CD8-positive, alpha-beta memory T cell (primary cell): ENCODE measurements around the gene DVL1. TPM values are rescaled to one million over a fixed set of nuclear protein-coding genes. Genes with fewer than 3 reads are reported as not detected.

Source experiments
- CTCF ChIA-PET: fragments of 350-600 bp; sonication (Branson Sonifier 250); formaldehyde crosslinking; loops from one replicate; lab custom pipeline; 2021; ENCODE audit warnings: antibody characterized with exemption; lab: Charles Lee
- POLR2A ChIA-PET: fragments of 350-600 bp; sonication (Branson Sonifier 250); formaldehyde crosslinking; loops from one replicate; lab custom pipeline; 2021; ENCODE audit warnings: antibody characterized with exemption; lab: Charles Lee
- DNase-seq, 5 donors: peaks; one replicate each; pipeline versions ENCODE4 v3.0.0 to v3.0.0-alpha.2; 2020 to 2022; ENCODE audit warnings: mixed read lengths in 1 of 5
- H3K27ac ChIP-seq: one replicate; pipeline ENCODE4 v1.7.0; 2013; ENCODE audit warnings: low read depth, mild to moderate bottlenecking, low read length, moderate library complexity
- H3K27me3 ChIP-seq: 2 replicates; pipeline ENCODE4 v1.7.0; 2013; ENCODE audit warnings: low read length, mild to moderate bottlenecking; ENCODE audit not compliant: insufficient read depth, poor library complexity, severe bottlenecking
- H3K36me3 ChIP-seq: 2 replicates; pipeline ENCODE4 v1.7.0; 2013; ENCODE audit warnings: mild to moderate bottlenecking, low read length, moderate library complexity; ENCODE audit not compliant: insufficient read depth
- H3K4me1 ChIP-seq: 2 replicates; pipeline ENCODE4 v1.7.0; 2013; ENCODE audit warnings: mild to moderate bottlenecking, low read length, moderate library complexity; ENCODE audit not compliant: insufficient read depth
- H3K4me3 ChIP-seq: 2 replicates; pipeline ENCODE4 v1.7.0; 2013; ENCODE audit warnings: mild to moderate bottlenecking, low read length
- H3K9me3 ChIP-seq: 2 replicates; pipeline ENCODE4 v1.7.0; 2013; ENCODE audit warnings: mild to moderate bottlenecking, low read length
- H3K27ac Mint-ChIP-seq, 8 donors: one replicate each; pipeline ENCODE4 v1.8.0; 2020 to 2021; ENCODE audit warnings: mixed read lengths in 8 of 8, mild to moderate bottlenecking in 6 of 8, inconsistent platforms in 3 of 8, moderate library complexity in 3 of 8
- H3K27me3 Mint-ChIP-seq, 2 donors: one replicate each; pipeline ENCODE4 v1.8.0; 2020 to 2021; ENCODE audit warnings: mixed read lengths in 2 of 2, mild to moderate bottlenecking in 1 of 2, moderate library complexity in 1 of 2
- H3K36me3 Mint-ChIP-seq, 3 donors: one replicate each; pipeline ENCODE4 v1.8.0; 2020 to 2021; ENCODE audit warnings: mixed read lengths in 3 of 3, inconsistent platforms in 1 of 3, mild to moderate bottlenecking in 1 of 3
- H3K4me1 Mint-ChIP-seq, 3 donors: one replicate each; pipeline ENCODE4 v1.8.0; 2020 to 2021; ENCODE audit warnings: mixed read lengths in 3 of 3, inconsistent platforms in 1 of 3, mild to moderate bottlenecking in 1 of 3
- H3K4me3 Mint-ChIP-seq, 7 donors: one replicate each; pipeline ENCODE4 v1.8.0; 2020 to 2021; ENCODE audit warnings: mixed read lengths in 7 of 7, mild to moderate bottlenecking in 6 of 7, moderate library complexity in 4 of 7, inconsistent platforms in 2 of 7
- H3K9me3 Mint-ChIP-seq, 5 donors: one replicate each; pipeline ENCODE4 v1.8.0; 2020 to 2022; ENCODE audit warnings: mixed read lengths in 5 of 5, mild to moderate bottlenecking in 3 of 5, moderate library complexity in 2 of 5, inconsistent platforms in 1 of 5
- polyA plus RNA-seq: library from polyadenylated mRNA; unstranded; fragments of 300-500 nt; fragmentation: Illumina TruSeq; gene quantifications from one replicate; pipeline ENCODE4 v1.2.3, GENCODE V29; 2021
- total RNA-seq, 2 experiments: library from RNA; stranded (reverse); gene quantifications; one replicate each; pipeline ENCODE4 v1.2.3, GENCODE V29; 2021

Gene DVL1
- 10 to 100 TPM; 39.7 to 41.1 TPM for total RNA-seq
- polyA plus RNA-seq = 1.6 TPM

DNA sequence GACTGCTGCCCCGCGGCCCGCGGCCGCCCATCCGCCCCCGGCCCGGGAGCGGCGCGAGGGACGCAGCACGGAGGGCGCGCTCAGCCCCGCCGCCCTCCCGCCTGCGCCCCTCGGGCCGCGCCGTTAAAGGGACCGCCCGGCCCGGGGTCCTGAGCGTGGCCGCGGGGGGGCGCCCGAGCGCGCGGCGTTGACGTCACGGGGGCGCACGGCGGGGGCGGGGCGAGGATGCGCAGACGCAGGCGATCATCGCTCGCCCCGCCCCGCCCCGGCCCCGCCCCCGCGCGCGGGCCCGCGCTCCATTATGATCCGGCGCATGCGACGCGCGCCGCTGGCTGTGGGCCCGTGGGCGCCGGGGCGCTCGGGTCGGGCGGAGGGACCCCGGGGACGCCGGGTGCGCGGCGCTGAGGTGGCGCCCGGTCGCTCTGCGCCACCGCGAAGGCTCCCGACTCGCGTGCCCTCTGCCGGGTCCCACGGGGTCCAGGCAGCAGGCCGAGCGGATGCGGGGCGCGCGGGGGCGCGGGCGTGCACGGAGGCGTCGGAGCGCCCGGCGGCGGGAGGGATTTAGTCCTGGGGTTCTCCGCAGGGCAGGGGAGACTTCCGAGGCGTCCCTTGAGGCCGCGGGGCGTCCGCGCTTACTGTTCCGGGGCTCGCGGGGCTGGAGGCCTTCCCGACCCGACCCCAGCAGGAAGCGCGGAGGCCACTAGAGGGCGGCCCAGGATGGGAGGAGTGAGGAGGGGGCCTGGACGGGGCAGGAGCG lies at the start of gene DVL1:
DVL1 (minus strand) TSS at position 163 of the 757 bp plus-strand sequence. CDS start 353 bp downstream, outside the sequence.
- H3K27ac ChIP-seq = peak within 1 kb of the TSS; percentile 69
- peaks cover 4% of the 10 kb centered on the region for H3K27me3 ChIP-seq
- no peaks in the 10 kb centered on the region for H3K36me3 Mint-ChIP-seq
- CTCF ChIA-PET = interaction anchor here (1.3 kb wide), 1 partner anchor 22 kb away, joined by 7 read pairs; no protein-coding TSS in a partner anchor
- peaks cover 0 to 17% of the 10 kb centered on the region in 2 donors for H3K27me3 Mint-ChIP-seq
- no peaks in the 10 kb centered on the region for H3K9me3 ChIP-seq
- POLR2A ChIA-PET = interaction anchor here (1.2 kb wide), 1 partner anchor 22 kb away, joined by 3 read pairs; no protein-coding TSS in a partner anchor
- peak within 1 kb of the TSS; percentile 52 to 87 (median 78) for H3K4me3 Mint-ChIP-seq
- peaks cover 28% of the 10 kb centered on the region for H3K4me1 ChIP-seq
- peak within 1 kb of the TSS; percentile 50 for H3K4me3 ChIP-seq
- H3K4me1 Mint-ChIP-seq = peaks cover 14 to 46% (median 16%) of the 10 kb centered on the region in 3 donors
- H3K36me3 ChIP-seq = no peaks in the 10 kb centered on the region
- H3K27ac Mint-ChIP-seq = peak within 1 kb of the TSS in 4 of 8 donors; percentile 9 to 73 (median 50)
- H3K9me3 Mint-ChIP-seq = no peaks in the 10 kb centered on the region
- peak; percentile 68 to 81 (median 75) for DNase-seq

DNA sequence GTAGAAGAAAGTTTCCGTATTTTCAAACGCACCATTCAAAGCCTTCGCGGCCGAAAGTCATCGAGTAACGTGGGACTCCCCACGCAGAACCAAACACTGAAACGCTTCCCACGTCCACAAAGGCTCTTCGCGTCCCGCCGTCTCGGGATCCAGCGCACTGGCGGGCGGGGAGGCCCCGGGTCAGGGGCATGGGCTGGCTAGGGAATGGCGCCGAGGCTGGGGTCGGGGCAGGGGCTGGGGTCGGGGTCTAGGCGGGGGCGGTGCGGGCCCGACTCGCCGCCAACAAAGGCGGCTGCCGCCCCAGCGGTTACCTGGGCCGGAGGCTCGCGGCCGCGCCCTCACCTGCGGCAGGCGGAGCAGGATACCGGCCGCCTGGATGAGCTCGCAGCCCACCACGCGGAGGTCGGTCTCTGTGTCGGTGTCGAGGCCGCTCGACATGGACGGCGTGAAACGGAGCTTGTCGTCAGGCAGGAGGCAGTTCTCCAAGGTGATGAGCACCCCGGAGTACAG lies 49.5 kb upstream of the DVL1 start:
- peak overlapping the region; percentile 88 to 97 (median 90) for H3K4me3 Mint-ChIP-seq

GRCh38 chr1:1397839-1398523 lies 48.8 kb upstream of the DVL1 start:
- peak overlapping the region; percentile 78 for H3K4me3 ChIP-seq
- H3K4me1 ChIP-seq = peaks cover 33% of the 10 kb centered on the region
- no peaks in the 10 kb centered on the region for H3K27me3 ChIP-seq
- no peaks in the 10 kb centered on the region for H3K9me3 ChIP-seq
- POLR2A ChIA-PET = interaction anchor here (2.5 to 3.8 kb wide), 2 partner anchors 10 to 23 kb away, joined by 25 to 48 read pairs; partner anchors contain the start of genes AURKAIP1 and MRPL20
- peaks cover 0 to 5% of the 10 kb centered on the region in 2 donors for H3K27me3 Mint-ChIP-seq
- peak overlapping the region; percentile 88 to 97 (median 90) for H3K4me3 Mint-ChIP-seq
- H3K27ac ChIP-seq = peak overlapping the region; percentile 86
- H3K4me1 Mint-ChIP-seq = peaks cover 30 to 60% (median 38%) of the 10 kb centered on the region in 3 donors
- CTCF ChIA-PET = interaction anchor here (1.1 to 3.0 kb wide), 4 partner anchors 10 to 43 kb away, joined by 3 to 21 read pairs (median 5); partner anchors contain the start of gene AURKAIP1
- peak overlapping the region; percentile 72 to 98 (median 92) for H3K27ac Mint-ChIP-seq
- H3K36me3 Mint-ChIP-seq = peaks cover 5 to 82% (median 9%) of the 10 kb centered on the region in 3 donors
- peaks cover 59% of the 10 kb centered on the region for H3K36me3 ChIP-seq
- no peaks in the 10 kb centered on the region for H3K9me3 Mint-ChIP-seq
- DNase-seq = no peak

More for the DNA sequence above, 49.5 kb upstream of the DVL1 start:
- CTCF ChIA-PET = interaction anchor here (1.3 to 3.0 kb wide), 7 partner anchors 9 to 42 kb away, joined by 3 to 21 read pairs (median 5); partner anchors contain the start of genes AURKAIP1 and MRPL20
- Mint-ChIP-seq H3K4me1 (peaks cover 33 to 59% (median 41%) of the 10 kb centered on the region in 3 donors), H3K36me3 (peaks cover 5 to 82% (median 14%) of the 10 kb centered on the region in 3 donors), H3K9me3 (no peaks in the 10 kb centered on the region), H3K27me3 (peaks cover 0 to 5% of the 10 kb centered on the region in 2 donors), H3K27ac (peak overlapping the region; percentile 72 to 98 (median 92))
- Histone ChIP-seq H3K4me1 (peaks cover 33% of the 10 kb centered on the region), H3K36me3 (peaks cover 56% of the 10 kb centered on the region), H3K27me3 (no peaks in the 10 kb centered on the region), H3K27ac (peak overlapping the region; percentile 86), H3K9me3 (no peaks in the 10 kb centered on the region), H3K4me3 (peak overlapping the region; percentile 78)
- DNase-seq = no peak
- POLR2A ChIA-PET = interaction anchor here (0.5 to 3.8 kb wide), 11 partner anchors 8 to 262 kb away, joined by 3 to 48 read pairs (median 4); partner anchors contain the start of genes AURKAIP1, MRPL20 and MXRA8

DNA sequence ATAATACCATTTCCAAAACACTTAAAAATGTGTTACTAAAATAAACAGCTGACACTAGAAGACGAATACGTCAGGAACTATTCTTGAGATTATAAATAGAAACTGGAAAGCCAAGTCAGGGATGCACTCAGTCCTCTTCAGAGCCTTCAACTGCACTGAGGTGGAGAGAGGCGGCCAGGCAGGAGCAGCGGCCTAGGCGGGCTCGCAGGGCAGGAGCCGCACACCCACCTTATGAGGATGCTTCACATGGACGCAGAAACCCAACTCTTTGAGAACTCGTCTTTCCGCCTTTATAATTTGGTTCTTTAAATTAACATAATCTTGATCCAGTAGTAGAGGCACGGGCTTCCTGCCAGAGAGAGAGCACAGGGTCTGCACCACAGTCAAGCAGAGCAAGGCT lies 45.9 kb upstream of the DVL1 start:
- Mint-ChIP-seq H3K4me3 (peak overlapping the region; percentile 13 to 79 (median 63)), H3K27me3 (peaks cover 0 to 2% of the 10 kb centered on the region in 2 donors), H3K36me3 (peaks cover 12 to 83% (median 14%) of the 10 kb centered on the region in 3 donors), H3K4me1 (peaks cover 25 to 49% (median 40%) of the 10 kb centered on the region in 3 donors), H3K27ac (peak overlapping the region in 5 of 8 donors; percentile 0 to 79 (median 59)), H3K9me3 (no peaks in the 10 kb centered on the region)
- H3K4me1 ChIP-seq = peaks cover 20% of the 10 kb centered on the region
- peaks cover 64% of the 10 kb centered on the region for H3K36me3 ChIP-seq
- no peak overlapping the region for H3K27ac ChIP-seq
- H3K4me3 ChIP-seq = no peak overlapping the region
- H3K27me3 ChIP-seq = no peaks in the 10 kb centered on the region
- POLR2A ChIA-PET = interaction anchor here (0.7 kb wide), 1 partner anchor 18 kb away, joined by 7 read pairs; no protein-coding TSS in a partner anchor
- no peak for DNase-seq
- H3K9me3 ChIP-seq = no peaks in the 10 kb centered on the region
- CTCF ChIA-PET = no interaction called here

- ChIA-PET CTCF (no interaction called here), POLR2A (no interaction called here)
- H3K9me3 ChIP-seq = no peaks in the 10 kb centered on the region
- H3K36me3 ChIP-seq = peaks cover 72% of the 10 kb centered on the region
- H3K27ac ChIP-seq = no peak overlapping the region
- peaks cover 14 to 84% (median 18%) of the 10 kb centered on the region in 3 donors for H3K36me3 Mint-ChIP-seq
- H3K4me3 ChIP-seq = no peak overlapping the region
- no peak overlapping the region for H3K4me3 Mint-ChIP-seq
- no peak for DNase-seq
- H3K27ac Mint-ChIP-seq = no peak overlapping the region
- H3K4me1 ChIP-seq = peaks cover 16% of the 10 kb centered on the region
- peaks cover 20 to 39% (median 34%) of the 10 kb centered on the region in 3 donors for H3K4me1 Mint-ChIP-seq
- H3K9me3 Mint-ChIP-seq = no peaks in the 10 kb centered on the region
- no peaks in the 10 kb centered on the region for H3K27me3 ChIP-seq
- peaks cover 0 to 1% of the 10 kb centered on the region in 2 donors for H3K27me3 Mint-ChIP-seq
These were observed 44.9 kb upstream of the DVL1 start for GRCh38 chr1:1394116-1394515.

GRCh38 chr1:1393428-1393827 lies 44.2 kb upstream of the DVL1 start:
- DNase-seq = no peak
- no peaks in the 10 kb centered on the region for H3K9me3 ChIP-seq
- no peak overlapping the region for H3K4me3 ChIP-seq
- Mint-ChIP-seq H3K36me3 (peaks cover 14 to 89% (median 18%) of the 10 kb centered on the region in 3 donors), H3K27ac (peak overlapping the region in 3 of 8 donors; percentile 14 to 47 (median 41)), H3K9me3 (no peaks in the 10 kb centered on the region), H3K27me3 (peaks cover 0 to 1% of the 10 kb centered on the region in 2 donors), H3K4me1 (peaks cover 19 to 38% (median 34%) of the 10 kb centered on the region in 3 donors), H3K4me3 (peak overlapping the region in 1 of 7 donors; percentile 30)
- H3K36me3 ChIP-seq = peaks cover 79% of the 10 kb centered on the region
- no peak overlapping the region for H3K27ac ChIP-seq
- ChIA-PET POLR2A (no interaction called here), CTCF (interaction anchor here (1.1 kb wide), 1 partner anchor 9 kb away, joined by 3 read pairs; no protein-coding TSS in a partner anchor)
- no peaks in the 10 kb centered on the region for H3K27me3 ChIP-seq
- peaks cover 15% of the 10 kb centered on the region for H3K4me1 ChIP-seq

GRCh38 chr1:1393014-1393413 lies 43.8 kb upstream of the DVL1 start:
- Histone ChIP-seq H3K27ac (no peak overlapping the region), H3K36me3 (peaks cover 79% of the 10 kb centered on the region), H3K27me3 (no peaks in the 10 kb centered on the region), H3K4me3 (no peak overlapping the region), H3K9me3 (no peaks in the 10 kb centered on the region), H3K4me1 (peaks cover 10% of the 10 kb centered on the region)
- POLR2A ChIA-PET = no interaction called here
- DNase-seq = no peak
- CTCF ChIA-PET = interaction anchor here (1.1 kb wide), 1 partner anchor 9 kb away, joined by 3 read pairs; no protein-coding TSS in a partner anchor
- peak overlapping the region in 1 of 8 donors; percentile 14 for H3K27ac Mint-ChIP-seq
- H3K4me1 Mint-ChIP-seq = peaks cover 15 to 34% (median 29%) of the 10 kb centered on the region in 3 donors
- no peaks in the 10 kb centered on the region for H3K9me3 Mint-ChIP-seq
- H3K36me3 Mint-ChIP-seq = peaks cover 14 to 89% (median 18%) of the 10 kb centered on the region in 3 donors
- H3K27me3 Mint-ChIP-seq = no peaks in the 10 kb centered on the region
- H3K4me3 Mint-ChIP-seq = peak overlapping the region in 1 of 7 donors; percentile 30
